UCSD-AML1 (cell line): ENCODE measurements around the gene GALNTL6.
"Not testable (repeated sequence)": the region's sequence is repeated elsewhere in the genome, so short reads cannot be mapped to it uniquely, and the experiment has no call there.

Experiments used
- DNase-seq: peaks from one replicate; lab custom pipeline; 2025; ENCODE audit not compliant: unreplicated experiment; lab: John Stamatoyannopoulos, UW

Gene GALNTL6

GRCh38 chr4:172998527-172999469 lies 1185.6 kb downstream of the GALNTL6 start:
- no peak for DNase-seq

GRCh38 chr4:173001571-173001970 lies 1188.4 kb downstream of the GALNTL6 start:
- DNase-seq, result no peak

- DNase-seq, result no peak
Measured at GRCh38 chr4:173002830-173003561, 1189.8 kb downstream of the GALNTL6 start.

- no peak for DNase-seq
Measured at GRCh38 chr4:173005912-173006633, 1192.9 kb downstream of the GALNTL6 start.

GRCh38 chr4:173008436-173008835 lies 1195.2 kb downstream of the GALNTL6 start:
- no peak for DNase-seq

- DNase-seq, result no peak
Measured at GRCh38 chr4:173009129-173009823, 1196.1 kb downstream of the GALNTL6 start.

- no peak for DNase-seq
Measured at GRCh38 chr4:173012608-173013007, 1199.4 kb downstream of the GALNTL6 start.

- DNase-seq, result peak; percentile 9
Measured at GRCh38 chr4:173013232-173013930, 1200.2 kb downstream of the GALNTL6 start.

- peak; percentile 27 for DNase-seq
Measured at GRCh38 chr4:173014113-173014558, 1200.9 kb downstream of the GALNTL6 start.

- no peak for DNase-seq
Measured at GRCh38 chr4:173014836-173015235, 1201.6 kb downstream of the GALNTL6 start.

- DNase-seq, result no peak
Measured at GRCh38 chr4:173017802-173018201, 1204.6 kb downstream of the GALNTL6 start.

- no peak for DNase-seq
Measured at GRCh38 chr4:173018446-173018845, 1205.2 kb downstream of the GALNTL6 start.

- no peak for DNase-seq
Measured at GRCh38 chr4:173019664-173020063, 1206.5 kb downstream of the GALNTL6 start.

GRCh38 chr4:173021746-173022573 lies 1208.8 kb downstream of the GALNTL6 start:
- DNase-seq, result not testable (repeated sequence)

- no peak for DNase-seq
Measured at GRCh38 chr4:173024203-173024602, 1211.0 kb downstream of the GALNTL6 start.

GRCh38 chr4:173025131-173025530 lies 1211.9 kb downstream of the GALNTL6 start:
- peak; percentile 13 for DNase-seq

- DNase-seq, result no peak
Measured at GRCh38 chr4:173037242-173037641, 1224.0 kb downstream of the GALNTL6 start.

- no peak for DNase-seq
Measured at GRCh38 chr4:173038192-173038896, 1225.1 kb downstream of the GALNTL6 start.
